Measurements from ENCODE around the gene LOXL1. TPM values are rescaled to one million over a fixed set of nuclear protein-coding genes. Genes with fewer than 3 reads are reported as not detected.

LOXL1 gene
- polyA plus RNA-seq, 3 donors: 0.07 TPM; not detected in 2

DNA sequence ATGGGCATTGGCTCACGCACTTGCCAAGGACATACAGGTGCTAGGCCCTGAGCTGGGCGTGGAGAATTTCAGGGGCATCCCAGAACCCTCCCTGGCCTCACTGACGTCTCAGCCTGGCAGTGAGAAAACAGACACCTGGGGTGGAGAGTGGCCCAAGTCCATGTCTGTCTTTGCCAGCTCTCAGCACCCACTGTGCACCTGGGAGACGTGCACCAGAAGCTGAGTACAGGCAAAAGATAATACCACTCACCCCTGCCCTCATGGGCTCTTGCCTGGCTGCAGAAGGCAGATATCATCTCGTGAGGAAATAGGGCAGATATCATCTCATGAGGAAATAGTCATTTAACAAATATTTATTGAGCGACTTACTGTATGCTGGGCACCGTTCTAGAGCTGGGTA is 8.0 kb downstream of the LOXL1 start:
- Histone ChIP-seq H3K4me3 (replicated peaks in 1 of 3; ENCODE audit: low read depth in 2 of 3, low read length in 3 of 3) (no peak overlapping the region), H3K9me3 (replicated peaks in 1 of 2; ENCODE audit: control insufficient read depth in 1 of 2, insufficient read depth in 1 of 2, low read length in 2 of 2) (no peaks in the 10 kb centered on the region), H3K36me3 (replicated peaks in 1 of 2; ENCODE audit: control insufficient read depth in 1 of 2, insufficient read depth in 2 of 2, low read length in 2 of 2) (no peaks in the 10 kb centered on the region), H2AFZ (ENCODE audit: insufficient read depth, low read depth, low read length, poor library complexity, severe bottlenecking) (no peak overlapping the region), H3K79me2 (ENCODE audit: insufficient read depth, low read length) (no peaks in the 10 kb centered on the region), H3K9ac (ENCODE audit: insufficient read depth, low read length, poor library complexity, severe bottlenecking) (no peak overlapping the region), H3K27me3 (ENCODE audit: control insufficient read depth in 2 of 2, insufficient read depth in 2 of 2, low read length in 2 of 2) (peaks cover 0 to 5% of the 10 kb centered on the region in 2 donors), H4K20me1 (ENCODE audit: insufficient read depth, low read length) (no peaks in the 10 kb centered on the region), H3K27ac (ENCODE audit: low read depth in 1 of 2, low read length in 2 of 2) (no peak overlapping the region), H3K4me1 (ENCODE audit: control insufficient read depth in 1 of 2, insufficient read depth in 2 of 2, low read length in 2 of 2) (no peaks in the 10 kb centered on the region), H3K4me2 (replicated peaks; ENCODE audit: extremely low read depth, low read length, poor library complexity, severe bottlenecking) (no peak overlapping the region)
- H3K36me3 Mint-ChIP-seq: no peaks in the 10 kb centered on the region
- H3K9me3 Mint-ChIP-seq: no peaks in the 10 kb centered on the region
- H3K27me3 Mint-ChIP-seq (ENCODE audit: low read depth in 3 of 3): peaks cover 3 to 14% (median 7%) of the 10 kb centered on the region in 3 donors
- H3K4me1 Mint-ChIP-seq: no peaks in the 10 kb centered on the region
- TF ChIP-seq, protein P1, sequence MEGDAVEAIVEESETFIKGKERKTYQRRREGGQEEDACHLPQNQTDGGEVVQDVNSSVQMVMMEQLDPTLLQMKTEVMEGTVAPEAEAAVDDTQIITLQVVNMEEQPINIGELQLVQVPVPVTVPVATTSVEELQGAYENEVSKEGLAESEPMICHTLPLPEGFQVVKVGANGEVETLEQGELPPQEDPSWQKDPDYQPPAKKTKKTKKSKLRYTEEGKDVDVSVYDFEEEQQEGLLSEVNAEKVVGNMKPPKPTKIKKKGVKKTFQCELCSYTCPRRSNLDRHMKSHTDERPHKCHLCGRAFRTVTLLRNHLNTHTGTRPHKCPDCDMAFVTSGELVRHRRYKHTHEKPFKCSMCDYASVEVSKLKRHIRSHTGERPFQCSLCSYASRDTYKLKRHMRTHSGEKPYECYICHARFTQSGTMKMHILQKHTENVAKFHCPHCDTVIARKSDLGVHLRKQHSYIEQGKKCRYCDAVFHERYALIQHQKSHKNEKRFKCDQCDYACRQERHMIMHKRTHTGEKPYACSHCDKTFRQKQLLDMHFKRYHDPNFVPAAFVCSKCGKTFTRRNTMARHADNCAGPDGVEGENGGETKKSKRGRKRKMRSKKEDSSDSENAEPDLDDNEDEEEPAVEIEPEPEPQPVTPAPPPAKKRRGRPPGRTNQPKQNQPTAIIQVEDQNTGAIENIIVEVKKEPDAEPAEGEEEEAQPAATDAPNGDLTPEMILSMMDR (IDR thresholded peaks at IDR 0.05): no peak
- 85% methylated on average over 3 of the region's 7 CpGs for WGBS (ENCODE audit: insufficient coverage)
- intact Hi-C loops (cut with micrococcal nuclease): no loop called here
- DNase-seq: no peak
- H3K27ac Mint-ChIP-seq: no peak overlapping the region
- no peak overlapping the region for H3K4me3 Mint-ChIP-seq

DNA sequence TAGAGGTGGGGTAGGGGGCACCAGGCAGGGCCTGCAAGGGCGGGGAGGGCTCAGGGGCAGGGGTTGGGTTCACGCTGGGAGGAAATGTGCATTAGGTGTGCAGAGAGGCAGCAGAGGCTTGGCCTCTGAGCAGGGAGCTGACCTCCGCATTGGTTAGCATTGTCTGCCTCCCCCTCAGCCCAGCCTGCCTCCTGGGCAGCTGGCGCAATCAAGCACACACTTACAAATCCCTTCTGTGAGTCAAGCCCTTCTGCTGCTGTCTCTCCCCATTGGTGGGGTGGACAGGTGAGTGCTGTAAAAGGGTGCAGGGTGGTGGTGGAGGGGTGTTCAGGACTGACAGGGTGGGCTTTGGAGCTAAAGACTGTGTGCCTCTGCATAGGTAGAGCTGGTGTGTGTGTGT is 9.3 kb downstream of the LOXL1 start:
- no peaks in the 10 kb centered on the region for H3K79me2 ChIP-seq (ENCODE audit: insufficient read depth, low read length)
- no peaks in the 10 kb centered on the region for H4K20me1 ChIP-seq (ENCODE audit: insufficient read depth, low read length)
- H3K9ac ChIP-seq (ENCODE audit: insufficient read depth, low read length, poor library complexity, severe bottlenecking): no peak overlapping the region
- H3K4me2 ChIP-seq (replicated peaks; ENCODE audit: extremely low read depth, low read length, poor library complexity, severe bottlenecking): no peak overlapping the region
- H3K27ac ChIP-seq (ENCODE audit: low read depth in 1 of 2, low read length in 2 of 2): no peak overlapping the region
- no peaks in the 10 kb centered on the region for H3K27me3 ChIP-seq (ENCODE audit: control insufficient read depth in 2 of 2, insufficient read depth in 2 of 2, low read length in 2 of 2)
- WGBS (ENCODE audit: insufficient coverage): no CpG with 5 or more reads among the region's 4 CpGs
- H3K9me3 Mint-ChIP-seq: no peaks in the 10 kb centered on the region
- no peaks in the 10 kb centered on the region for H3K36me3 Mint-ChIP-seq
- TF ChIP-seq, protein P1 (IDR thresholded peaks at IDR 0.05): no peak
- intact Hi-C loops (cut with micrococcal nuclease): no loop called here
- no peaks in the 10 kb centered on the region for H3K4me1 Mint-ChIP-seq
- DNase-seq: no peak
- no peak overlapping the region for H3K4me3 ChIP-seq (replicated peaks in 1 of 3; ENCODE audit: low read depth in 2 of 3, low read length in 3 of 3)
- H2AFZ ChIP-seq (ENCODE audit: insufficient read depth, low read depth, low read length, poor library complexity, severe bottlenecking): no peak overlapping the region
- no peaks in the 10 kb centered on the region for H3K9me3 ChIP-seq (replicated peaks in 1 of 2; ENCODE audit: control insufficient read depth in 1 of 2, insufficient read depth in 1 of 2, low read length in 2 of 2)
- H3K27me3 Mint-ChIP-seq (ENCODE audit: low read depth in 3 of 3): peaks cover 2 to 7% (median 5%) of the 10 kb centered on the region in 3 donors
- H3K4me1 ChIP-seq (ENCODE audit: control insufficient read depth in 1 of 2, insufficient read depth in 2 of 2, low read length in 2 of 2): no peaks in the 10 kb centered on the region
- H3K4me3 Mint-ChIP-seq: no peak overlapping the region
- no peaks in the 10 kb centered on the region for H3K36me3 ChIP-seq (replicated peaks in 1 of 2; ENCODE audit: control insufficient read depth in 1 of 2, insufficient read depth in 2 of 2, low read length in 2 of 2)
- no peak overlapping the region for H3K27ac Mint-ChIP-seq

Measured in CD14-positive monocyte (primary cell).